ENCODE measurements around the gene PTK6. TPM values are rescaled to one million over a fixed set of nuclear protein-coding genes. Genes with fewer than 3 reads are reported as not detected.

The PTK6 gene
- total and polyA plus RNA-seq, 8 donors = 0.61 to 4.5 (median 1.2) TPM

DNA sequence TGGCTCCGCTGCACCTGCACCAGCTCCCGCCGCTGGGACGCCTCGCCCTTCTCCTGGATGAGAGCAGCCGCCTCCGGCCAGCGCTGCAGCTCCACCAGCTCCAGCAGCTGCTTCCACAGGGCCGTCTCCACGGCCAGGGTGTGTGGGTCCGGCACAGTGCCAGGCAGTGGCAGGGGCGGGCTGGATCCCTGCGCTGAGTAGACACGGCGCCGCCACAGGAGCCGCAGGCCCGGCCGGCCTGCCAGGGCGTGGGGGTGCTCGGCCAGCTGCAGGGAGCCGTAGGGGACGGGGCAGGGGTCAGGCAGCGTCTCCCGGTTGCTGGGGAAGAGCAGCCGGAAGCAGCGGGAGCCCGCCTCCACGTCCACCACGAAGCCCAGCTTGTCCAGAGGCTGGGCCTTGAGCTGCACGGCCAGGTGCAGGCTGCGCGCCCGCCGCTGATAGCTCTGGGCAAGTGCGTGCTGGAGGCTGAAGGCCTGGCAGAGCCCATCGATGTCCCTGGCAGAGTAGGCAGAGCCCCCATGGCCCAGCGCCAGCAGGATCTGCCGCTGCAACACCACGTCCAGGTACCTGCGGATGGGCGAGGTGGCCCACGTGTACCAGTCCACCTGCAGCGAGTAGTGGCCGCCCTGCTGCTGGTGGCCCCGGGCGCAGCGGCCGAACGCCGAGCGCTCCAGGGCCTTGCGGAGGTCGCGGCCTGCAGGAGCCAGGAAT, 26.2 kb upstream of the PTK6 start:
- peak in 1 of 6 donors; percentile 67 for DNase-seq
- no peak for FAIRE-seq
- H3K27ac ChIP-seq = no peak overlapping the region
- H3K9me3 ChIP-seq = no peaks in the 10 kb centered on the region
- H3K27me3 ChIP-seq = no peaks in the 10 kb centered on the region
- no peaks in the 10 kb centered on the region for H3K4me1 ChIP-seq
- H3K36me3 ChIP-seq = peaks cover 0 to 31% (median 0%) of the 10 kb centered on the region in 3 donors
- WGBS, 2 donors = 92 to 93% methylated on average over 48 to 55 of the region's 55 CpGs
- TF ChIP-seq, protein P1, sequence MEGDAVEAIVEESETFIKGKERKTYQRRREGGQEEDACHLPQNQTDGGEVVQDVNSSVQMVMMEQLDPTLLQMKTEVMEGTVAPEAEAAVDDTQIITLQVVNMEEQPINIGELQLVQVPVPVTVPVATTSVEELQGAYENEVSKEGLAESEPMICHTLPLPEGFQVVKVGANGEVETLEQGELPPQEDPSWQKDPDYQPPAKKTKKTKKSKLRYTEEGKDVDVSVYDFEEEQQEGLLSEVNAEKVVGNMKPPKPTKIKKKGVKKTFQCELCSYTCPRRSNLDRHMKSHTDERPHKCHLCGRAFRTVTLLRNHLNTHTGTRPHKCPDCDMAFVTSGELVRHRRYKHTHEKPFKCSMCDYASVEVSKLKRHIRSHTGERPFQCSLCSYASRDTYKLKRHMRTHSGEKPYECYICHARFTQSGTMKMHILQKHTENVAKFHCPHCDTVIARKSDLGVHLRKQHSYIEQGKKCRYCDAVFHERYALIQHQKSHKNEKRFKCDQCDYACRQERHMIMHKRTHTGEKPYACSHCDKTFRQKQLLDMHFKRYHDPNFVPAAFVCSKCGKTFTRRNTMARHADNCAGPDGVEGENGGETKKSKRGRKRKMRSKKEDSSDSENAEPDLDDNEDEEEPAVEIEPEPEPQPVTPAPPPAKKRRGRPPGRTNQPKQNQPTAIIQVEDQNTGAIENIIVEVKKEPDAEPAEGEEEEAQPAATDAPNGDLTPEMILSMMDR (IDR thresholded peaks at IDR 0.05) = no peak
- ATAC-seq = no peak
- no peak overlapping the region for H3K4me3 ChIP-seq
- intact Hi-C loops (cut with DNase I) = no loop called here

DNA sequence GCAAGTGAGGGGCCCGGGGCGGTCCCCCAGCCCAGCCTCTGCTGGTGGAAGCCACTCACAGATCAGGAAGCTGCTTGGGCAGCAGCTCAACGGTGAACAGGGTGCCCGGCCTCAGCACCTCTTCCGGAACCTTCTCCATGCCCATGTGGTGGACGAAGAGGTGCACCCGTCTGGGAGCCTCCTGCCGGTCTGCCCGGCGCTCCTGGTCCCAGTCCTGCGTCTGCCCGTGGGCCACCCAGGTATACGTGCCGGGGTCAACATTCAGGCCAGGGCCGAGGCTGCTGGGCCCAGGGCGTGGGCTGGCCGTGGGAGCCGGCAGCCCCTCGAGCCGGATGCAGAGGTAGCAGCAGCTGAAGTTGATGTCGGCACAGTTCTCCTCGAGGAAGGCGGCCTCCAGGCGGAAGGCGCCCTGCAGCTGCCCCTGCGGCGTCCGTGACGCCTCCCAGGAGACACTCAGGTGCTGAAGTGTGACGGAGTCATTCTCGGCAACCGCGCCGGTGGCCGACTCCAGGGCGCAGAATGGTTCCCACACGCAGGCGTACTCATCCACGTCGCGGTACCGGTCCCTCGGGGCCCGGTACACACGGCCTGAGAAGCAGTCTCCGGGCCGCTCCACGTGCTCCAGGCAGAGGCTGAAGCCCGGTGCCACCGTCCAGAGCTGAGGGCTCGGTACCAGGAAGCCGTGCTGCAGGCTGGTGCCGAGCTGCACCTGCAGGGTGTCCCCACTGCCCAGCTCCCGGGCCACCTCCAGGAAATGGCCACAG, 25.5 kb upstream of the PTK6 start:
- 93 to 94% methylated on average over 53 to 54 of the region's 54 CpGs for WGBS, 2 donors

DNA sequence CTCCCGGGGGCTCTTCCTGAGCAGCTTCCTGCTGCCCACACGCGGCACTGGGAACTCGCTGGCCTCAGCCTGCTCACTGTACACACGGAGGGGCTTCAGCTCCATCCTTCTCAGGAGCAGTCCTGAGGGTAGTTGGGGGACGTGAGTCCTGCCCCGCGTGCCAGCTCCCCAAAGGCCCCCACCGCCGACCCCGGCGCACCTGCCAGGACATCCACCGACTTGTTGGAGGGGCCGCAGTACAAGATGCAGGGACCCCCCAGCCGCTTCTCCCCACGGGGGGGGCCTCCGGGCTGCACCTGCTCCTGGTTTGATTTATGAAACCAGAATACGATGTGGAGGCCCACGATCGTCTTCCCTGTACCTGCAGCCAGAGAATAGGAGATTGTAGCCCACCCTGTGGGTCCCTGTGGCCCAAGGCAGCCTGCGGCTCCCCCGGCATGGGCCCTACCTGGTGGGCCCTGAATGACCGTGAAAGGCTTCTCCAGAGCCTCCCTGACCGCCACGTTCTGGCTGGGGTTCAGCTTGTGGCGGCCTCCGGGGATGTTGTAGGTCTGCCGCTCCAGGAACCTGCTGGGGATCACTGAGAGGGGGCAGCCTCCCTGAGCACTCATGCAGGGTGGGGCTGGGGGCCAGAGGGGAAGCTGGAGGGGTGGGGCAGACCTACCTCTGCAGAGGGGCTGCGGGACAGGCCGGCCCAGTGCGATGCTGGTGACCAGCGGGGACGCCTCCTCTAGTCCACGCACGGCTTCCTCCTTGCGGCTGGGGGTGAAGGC, 24.6 kb upstream of the PTK6 start:
- Histone ChIP-seq H3K4me3 (no peak overlapping the region), H3K27me3 (no peaks in the 10 kb centered on the region), H3K36me3 (peaks cover 0 to 31% (median 0%) of the 10 kb centered on the region in 3 donors), H3K9me3 (no peaks in the 10 kb centered on the region), H3K4me1 (no peaks in the 10 kb centered on the region), H3K27ac (no peak overlapping the region)
- no peak for FAIRE-seq
- 86 to 90% methylated on average over 36 of the region's 36 CpGs for WGBS, 2 donors
- intact Hi-C loops (cut with DNase I) = no loop called here
- ATAC-seq = no peak
- DNase-seq = peak in 1 of 6 donors; percentile 74
- TF ChIP-seq, protein P1 (IDR thresholded peaks at IDR 0.05) = no peak

More for the DNA sequence above, 25.5 kb upstream of the PTK6 start:
- FAIRE-seq = no peak
- H3K36me3 ChIP-seq = peaks cover 0 to 31% (median 0%) of the 10 kb centered on the region in 3 donors
- H3K27me3 ChIP-seq = no peaks in the 10 kb centered on the region
- H3K4me1 ChIP-seq = no peaks in the 10 kb centered on the region
- no peak overlapping the region for H3K4me3 ChIP-seq
- intact Hi-C loops (cut with DNase I) = no loop called here
- H3K27ac ChIP-seq = no peak overlapping the region
- no peak for ATAC-seq
- H3K9me3 ChIP-seq = no peaks in the 10 kb centered on the region
- TF ChIP-seq, protein P1 (IDR thresholded peaks at IDR 0.05) = no peak
- DNase-seq = peak in 1 of 6 donors; percentile 65

DNA sequence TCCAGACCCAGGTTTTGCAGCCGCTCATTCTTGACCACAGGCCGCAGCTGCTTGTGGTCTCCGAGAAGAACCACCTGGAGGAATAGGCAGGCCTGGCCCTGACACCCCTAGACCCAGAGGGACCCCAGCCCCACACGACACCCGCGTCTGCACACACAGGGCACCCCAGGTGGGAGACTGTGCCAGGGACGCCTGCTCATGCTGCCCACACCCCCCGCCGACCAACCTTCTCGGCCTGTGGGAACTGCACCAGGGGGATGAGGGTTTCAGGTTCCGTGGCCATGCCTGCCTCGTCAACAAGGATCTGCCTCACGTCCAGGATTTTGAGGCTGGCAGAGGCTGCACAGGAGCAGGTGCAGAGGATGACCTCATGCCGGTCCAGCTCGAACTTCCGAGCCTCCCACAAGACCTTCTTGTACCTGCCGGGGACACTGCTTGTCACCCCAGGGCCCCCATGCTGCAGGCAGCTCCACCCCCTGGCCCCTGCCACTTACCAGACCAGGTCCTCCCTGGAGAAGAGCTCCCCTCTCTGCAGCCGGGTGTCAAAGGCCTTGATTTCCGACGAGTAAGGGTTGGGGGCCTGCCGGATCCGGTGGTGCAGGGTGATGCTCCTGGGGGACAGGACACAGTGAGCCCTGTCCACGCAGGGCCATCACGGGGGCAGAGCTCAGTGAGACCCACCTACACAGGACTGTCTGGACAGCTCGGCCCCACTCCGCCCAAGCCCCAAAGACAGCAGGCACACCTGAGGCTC, 23.9 kb upstream of the PTK6 start:
- no peaks in the 10 kb centered on the region for H3K27me3 ChIP-seq
- no peak for ATAC-seq
- TF ChIP-seq, protein P1 (IDR thresholded peaks at IDR 0.05) = no peak
- no peaks in the 10 kb centered on the region for H3K4me1 ChIP-seq
- H3K27ac ChIP-seq = no peak overlapping the region
- DNase-seq = peak in 1 of 6 donors; percentile 78
- H3K4me3 ChIP-seq = no peak overlapping the region
- no peak for FAIRE-seq
- peaks cover 0 to 31% (median 0%) of the 10 kb centered on the region in 3 donors for H3K36me3 ChIP-seq
- H3K9me3 ChIP-seq = no peaks in the 10 kb centered on the region
- intact Hi-C loops (cut with DNase I) = no loop called here
- WGBS, 2 donors = 92 to 96% methylated on average over 26 of the region's 26 CpGs
